Stomach smooth muscle (tissue), 2 donors: ENCODE data around the gene FIGLA.

Experiments used
- H3K27ac ChIP-seq: one replicate; pipeline ENCODE4 v1.7.0; 2013; ENCODE audit warnings: mild to moderate bottlenecking, low read length, inconsistent platforms
- H3K27me3 ChIP-seq, 2 donors: one replicate each; pipeline ENCODE4 v1.7.0; 2013; ENCODE audit warnings: low read length in 2 of 2; ENCODE audit not compliant: insufficient read depth in 2 of 2, control insufficient read depth in 1 of 2
- H3K36me3 ChIP-seq, 2 donors: one replicate each; pipeline ENCODE4 v1.7.0; 2013; ENCODE audit warnings: low read length in 2 of 2; ENCODE audit not compliant: control insufficient read depth in 2 of 2, insufficient read depth in 2 of 2
- H3K4me1 ChIP-seq: one replicate; pipeline ENCODE4 v1.7.0; 2013; ENCODE audit warnings: low read length; ENCODE audit not compliant: control insufficient read depth, insufficient read depth
- H3K4me3 ChIP-seq, 2 donors: one replicate each; pipeline ENCODE4 v1.7.0; 2013; ENCODE audit warnings: low read length in 2 of 2
- H3K9ac ChIP-seq, 2 donors: one replicate each; pipeline ENCODE4 v1.7.0; 2013; ENCODE audit warnings: low read length in 2 of 2, mild to moderate bottlenecking in 1 of 2
- H3K9me3 ChIP-seq, 2 donors: one replicate each; pipeline ENCODE4 v1.7.0; 2013; ENCODE audit warnings: low read length in 2 of 2; ENCODE audit not compliant: control insufficient read depth in 2 of 2
- donor health status: healthy.
- donor health status: Pancreatic carcinoma.

FIGLA gene

DNA sequence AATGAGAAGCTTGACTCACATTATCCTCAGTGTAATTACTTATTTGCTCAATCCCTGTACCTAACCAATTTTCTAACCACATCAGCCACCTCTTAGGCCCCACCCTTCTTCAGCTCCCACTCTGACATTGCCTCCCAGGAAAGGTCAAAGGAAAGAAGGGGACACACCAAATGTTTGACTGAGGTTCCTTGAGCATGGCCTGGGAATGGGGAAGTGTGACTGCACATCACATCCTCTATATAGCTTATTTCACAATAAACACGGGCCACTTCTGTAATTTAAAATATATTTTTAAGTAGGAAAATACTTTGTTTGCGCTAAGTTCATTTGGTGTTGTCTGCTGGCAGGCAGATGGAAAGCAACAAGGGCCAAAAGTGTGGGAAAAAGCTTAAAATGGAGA, 3.0 kb upstream of the FIGLA start:
- Histone ChIP-seq H3K27me3 (peaks cover 24 to 32% of the 10 kb centered on the region in 2 donors), H3K4me3 (no peak overlapping the region), H3K4me1 (peaks cover 9% of the 10 kb centered on the region), H3K9me3 (no peaks in the 10 kb centered on the region), H3K9ac (no peak overlapping the region), H3K36me3 (no peaks in the 10 kb centered on the region), H3K27ac (no peak overlapping the region)

DNA sequence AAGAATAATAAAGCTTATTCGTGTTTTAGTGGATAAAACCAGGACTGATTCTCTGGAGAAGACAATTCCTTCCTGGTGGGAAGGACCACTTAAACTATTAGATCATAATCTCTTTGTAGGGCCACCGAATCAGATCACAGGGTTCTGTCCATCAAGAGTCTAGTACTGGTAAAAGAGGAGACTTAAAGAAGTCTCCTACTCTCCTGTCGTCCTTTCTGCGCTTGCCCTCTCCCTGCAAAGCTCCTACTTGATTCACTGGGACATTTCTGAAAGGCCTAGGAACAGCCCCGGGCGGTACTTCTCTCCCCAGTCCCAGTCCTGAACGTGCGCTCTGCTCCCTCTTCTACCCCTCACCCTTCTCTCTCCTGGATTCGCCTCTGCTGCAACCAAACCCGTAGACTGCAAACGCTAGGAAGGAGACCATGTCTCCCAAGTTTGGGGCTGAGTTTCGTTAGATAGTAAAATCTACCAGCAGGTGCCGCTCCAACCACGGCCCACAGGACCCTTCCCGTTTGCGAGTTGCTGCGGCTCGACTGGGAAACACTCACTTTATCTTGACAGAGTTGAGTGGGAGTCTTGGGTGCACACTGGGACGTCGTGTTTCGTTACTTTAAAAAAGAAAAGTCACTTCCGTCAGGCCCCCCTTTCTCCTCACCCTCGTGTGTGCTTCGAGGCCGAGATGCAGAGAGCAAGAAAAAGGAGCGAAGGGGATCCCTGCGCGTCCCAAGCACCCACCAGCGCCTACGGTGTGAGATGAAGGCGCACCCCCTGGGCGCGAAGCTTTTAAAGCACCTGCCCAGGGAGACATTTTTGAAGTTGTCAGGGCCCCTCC, 923 bp downstream of the FIGLA start:
- H3K27me3 ChIP-seq, result peaks cover 24 to 32% of the 10 kb centered on the region in 2 donors
- H3K36me3 ChIP-seq, result no peaks in the 10 kb centered on the region
- H3K9ac ChIP-seq, result no peak overlapping the region
- H3K4me3 ChIP-seq, result peak overlapping the region; percentile 40 to 47
- H3K27ac ChIP-seq, result no peak overlapping the region
- H3K9me3 ChIP-seq, result no peaks in the 10 kb centered on the region
- H3K4me1 ChIP-seq, result peaks cover 9% of the 10 kb centered on the region

DNA sequence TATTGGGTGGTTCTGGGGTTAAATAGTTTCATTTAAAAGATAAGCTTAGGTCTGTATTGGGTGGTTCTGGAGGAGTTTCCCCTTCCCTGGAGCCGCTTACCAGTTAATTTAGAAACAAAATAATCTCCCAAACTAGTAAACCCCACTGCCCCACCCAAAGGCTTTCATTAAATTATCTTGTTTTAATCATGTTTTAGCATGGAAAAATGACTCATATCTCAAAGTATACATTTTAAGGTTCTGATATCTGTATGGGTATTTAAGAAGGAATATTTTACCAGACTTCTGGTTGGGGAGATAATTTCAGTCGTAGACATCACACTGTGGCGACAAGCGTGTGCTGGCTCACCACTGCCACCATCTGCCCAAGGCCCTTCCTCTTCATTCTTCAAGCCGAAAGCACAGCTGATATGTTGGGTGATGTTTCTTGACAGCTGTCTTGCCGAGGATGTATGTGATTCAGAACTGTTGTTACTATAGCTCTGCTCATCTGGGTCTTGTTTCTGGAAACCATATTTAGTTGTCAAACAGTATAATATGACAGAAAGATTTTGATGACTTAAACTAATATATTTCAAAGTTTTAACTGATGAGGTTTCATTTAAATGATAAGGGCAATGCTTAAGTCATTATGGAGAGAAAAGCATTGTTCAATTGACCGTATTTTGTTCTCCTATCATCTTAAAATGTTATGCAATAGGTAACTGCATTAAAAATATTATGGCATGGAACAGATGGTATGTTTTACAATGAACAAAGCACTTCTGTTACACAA, 5.1 kb downstream of the FIGLA start:
- peaks cover 9% of the 10 kb centered on the region for H3K4me1 ChIP-seq
- H3K9me3 ChIP-seq, result no peaks in the 10 kb centered on the region
- H3K27ac ChIP-seq, result no peak overlapping the region
- H3K36me3 ChIP-seq, result no peaks in the 10 kb centered on the region
- no peak overlapping the region for H3K9ac ChIP-seq
- no peak overlapping the region for H3K4me3 ChIP-seq
- H3K27me3 ChIP-seq, result peaks cover 13 to 21% of the 10 kb centered on the region in 2 donors

GRCh38 chr2:70784320-70784719, 6.1 kb downstream of the FIGLA start:
- no peaks in the 10 kb centered on the region for H3K9me3 ChIP-seq
- H3K36me3 ChIP-seq, result no peaks in the 10 kb centered on the region
- no peak overlapping the region for H3K27ac ChIP-seq
- H3K9ac ChIP-seq, result no peak overlapping the region
- H3K4me3 ChIP-seq, result no peak overlapping the region
- no peaks in the 10 kb centered on the region for H3K4me1 ChIP-seq
- peaks cover 5 to 15% of the 10 kb centered on the region in 2 donors for H3K27me3 ChIP-seq

GRCh38 chr2:70779911-70780545, 10.4 kb downstream of the FIGLA start:
- Histone ChIP-seq H3K4me1 (no peaks in the 10 kb centered on the region), H3K27me3 (peaks cover 4 to 12% of the 10 kb centered on the region in 2 donors), H3K9ac (no peak overlapping the region), H3K27ac (no peak overlapping the region), H3K36me3 (no peaks in the 10 kb centered on the region), H3K9me3 (no peaks in the 10 kb centered on the region), H3K4me3 (no peak overlapping the region)

DNA sequence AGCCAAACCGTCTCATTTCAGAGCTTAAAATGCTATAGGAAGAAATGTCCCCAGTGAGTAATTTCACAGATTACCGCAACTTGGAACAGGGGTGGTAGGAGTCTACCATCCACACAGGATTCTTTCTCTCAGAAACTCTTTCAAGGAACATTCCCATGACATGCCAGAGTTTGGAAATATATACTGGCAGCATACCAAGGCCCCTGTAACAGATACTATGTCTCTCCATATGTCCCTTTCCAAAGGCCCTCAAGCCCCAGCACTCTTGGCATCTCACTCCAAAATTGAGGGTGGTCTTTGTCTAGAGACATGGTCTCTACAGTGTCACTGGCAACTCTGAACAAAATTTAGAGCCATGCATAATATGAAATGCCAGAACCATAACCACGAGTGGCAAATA, 11.0 kb downstream of the FIGLA start:
- no peak overlapping the region for H3K27ac ChIP-seq
- H3K9me3 ChIP-seq, result no peaks in the 10 kb centered on the region
- no peaks in the 10 kb centered on the region for H3K4me1 ChIP-seq
- no peak overlapping the region for H3K4me3 ChIP-seq
- H3K27me3 ChIP-seq, result peaks cover 4 to 15% of the 10 kb centered on the region in 2 donors
- H3K36me3 ChIP-seq, result no peaks in the 10 kb centered on the region
- no peak overlapping the region for H3K9ac ChIP-seq

DNA sequence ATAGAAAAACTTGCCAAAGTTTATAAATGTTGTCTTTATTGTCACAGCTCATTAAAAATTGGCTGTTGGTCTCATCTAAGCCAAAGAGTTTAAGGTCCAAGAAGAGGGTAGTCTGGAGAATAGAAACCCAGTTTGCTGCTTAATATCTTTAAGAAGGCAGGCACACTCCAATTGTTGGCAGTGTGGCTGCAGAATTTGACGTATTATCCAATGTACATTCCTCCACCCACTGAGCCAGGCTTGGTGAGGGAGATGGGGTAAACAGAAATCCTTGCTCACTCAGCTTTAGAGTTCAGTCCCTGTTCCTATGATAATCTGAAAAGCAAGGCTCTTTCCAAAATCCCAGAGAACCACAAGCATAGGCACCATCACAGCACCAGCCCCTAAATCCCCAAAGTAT, 11.8 kb downstream of the FIGLA start:
- no peak overlapping the region for H3K9ac ChIP-seq
- no peaks in the 10 kb centered on the region for H3K4me1 ChIP-seq
- no peak overlapping the region for H3K4me3 ChIP-seq
- H3K9me3 ChIP-seq, result no peaks in the 10 kb centered on the region
- H3K27ac ChIP-seq, result no peak overlapping the region
- no peaks in the 10 kb centered on the region for H3K36me3 ChIP-seq
- peaks cover 4 to 19% of the 10 kb centered on the region in 2 donors for H3K27me3 ChIP-seq

GRCh38 chr2:70777450-70777849, 13.0 kb downstream of the FIGLA start:
- Histone ChIP-seq H3K4me3 (no peak overlapping the region), H3K9ac (no peak overlapping the region), H3K27me3 (peaks cover 4 to 22% of the 10 kb centered on the region in 2 donors), H3K36me3 (no peaks in the 10 kb centered on the region), H3K27ac (no peak overlapping the region), H3K4me1 (no peaks in the 10 kb centered on the region), H3K9me3 (peaks cover 0 to 3% of the 10 kb centered on the region in 2 donors)

DNA sequence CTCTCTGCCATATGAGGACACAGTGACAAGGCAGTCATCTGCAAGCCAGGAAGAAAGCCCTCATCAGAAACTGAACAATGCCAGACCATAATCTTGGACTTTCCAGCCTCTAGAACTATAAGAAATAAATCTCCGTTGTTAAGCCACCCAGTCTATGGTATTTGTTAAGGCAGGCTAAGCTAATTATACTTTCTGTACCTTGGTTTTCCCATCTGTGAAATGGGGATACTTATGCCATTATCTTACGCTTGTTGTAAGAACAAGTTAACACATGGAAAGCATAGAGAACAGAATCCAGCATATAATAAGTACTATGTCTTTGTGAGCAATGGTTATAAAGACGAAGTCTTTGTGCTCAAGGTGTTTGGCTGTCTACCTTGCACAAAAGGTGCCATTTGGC, 14.2 kb downstream of the FIGLA start:
- H3K9ac ChIP-seq, result no peak overlapping the region
- H3K4me3 ChIP-seq, result no peak overlapping the region
- H3K9me3 ChIP-seq, result peaks cover 0 to 6% of the 10 kb centered on the region in 2 donors
- H3K4me1 ChIP-seq, result no peaks in the 10 kb centered on the region
- H3K27ac ChIP-seq, result no peak overlapping the region
- H3K36me3 ChIP-seq, result no peaks in the 10 kb centered on the region
- H3K27me3 ChIP-seq, result peaks cover 4 to 22% of the 10 kb centered on the region in 2 donors

- Histone ChIP-seq H3K4me3 (no peak overlapping the region), H3K9ac (no peak overlapping the region), H3K27ac (no peak overlapping the region), H3K4me1 (no peaks in the 10 kb centered on the region), H3K9me3 (peaks cover 0 to 6% of the 10 kb centered on the region in 2 donors), H3K36me3 (no peaks in the 10 kb centered on the region), H3K27me3 (peaks cover 0 to 19% of the 10 kb centered on the region in 2 donors)
Observed at GRCh38 chr2:70775141-70775540, 15.3 kb downstream of the FIGLA start.
